H1 (cell line): ENCODE results near the gene RPS6KA2.

Experiments used
- CEBPB ChIP-seq: IDR thresholded peaks from 2 replicates; pipeline ENCODE4 v1.6.1; 2012; ENCODE audit warnings: low read depth, low read length
- CHD2 ChIP-seq: IDR thresholded peaks from 2 replicates; pipeline ENCODE4 v1.6.1; 2012; ENCODE audit warnings: low read length, improper control_type of control experiment
- CREB1 ChIP-seq: IDR thresholded peaks from 2 replicates; pipeline ENCODE4 v1.6.1; 2012; ENCODE audit warnings: inconsistent platforms
- CTCF ChIP-seq, 3 experiments: IDR thresholded peaks; 1 replicate in 2 of 3; 2 replicates in 1 of 3; pipeline versions ENCODE4 v1.5.1 to v1.6.1; 2011; ENCODE audit warnings: low read length in 3 of 3, mild to moderate bottlenecking in 3 of 3, inconsistent platforms in 2 of 3, low read depth in 1 of 3, moderate library complexity in 1 of 3; ENCODE audit not compliant: insufficient read depth in 1 of 3; ENCODE audit errors: control extremely low read depth in 1 of 3
- EGR1 ChIP-seq: IDR thresholded peaks from 2 replicates; pipeline ENCODE4 v1.6.1; 2011; ENCODE audit warnings: low read depth, low read length, borderline replicate concordance
- EZH2 ChIP-seq: fragments of 200-600 bp; sonication (generic); IDR thresholded peaks from 2 replicates; pipeline ENCODE4 v1.7.1; 2012; ENCODE audit warnings: low read depth, mild to moderate bottlenecking, moderate library complexity, low read length, inconsistent platforms; ENCODE audit not compliant: severe bottlenecking
- GTF2F1 ChIP-seq: IDR thresholded peaks from 2 replicates; pipeline ENCODE4 v1.6.1; 2012; ENCODE audit warnings: low read depth, low read length, improper control_type of control experiment, borderline replicate concordance
- HDAC6 ChIP-seq: IDR thresholded peaks from one replicate; pipeline ENCODE4 v1.7.1; 2012; ENCODE audit warnings: low read depth, mild to moderate bottlenecking, inconsistent platforms, low read length, moderate library complexity
- MAFK ChIP-seq: IDR thresholded peaks from 2 replicates; pipeline ENCODE4 v1.6.1; 2012; ENCODE audit warnings: low read depth, mild to moderate bottlenecking, improper control_type of control experiment, low read length
- POLR2A ChIP-seq, 2 experiments: IDR thresholded peaks; 1 replicate in 1 of 2; 2 replicates in 1 of 2; pipeline ENCODE4 v1.6.1; 2011; ENCODE audit warnings: low read depth in 2 of 2, low read length in 2 of 2, mild to moderate bottlenecking in 2 of 2; ENCODE audit errors: control extremely low read depth in 1 of 2
- POLR2AphosphoS5 ChIP-seq: IDR thresholded peaks from 2 replicates; pipeline ENCODE4 v1.6.1; 2011; ENCODE audit warnings: low read depth, low read length
- TAF1 ChIP-seq: IDR thresholded peaks from 2 replicates; pipeline ENCODE4 v1.6.1; 2011; ENCODE audit warnings: mild to moderate bottlenecking, low read depth, low read length
- YY1 ChIP-seq: IDR thresholded peaks from 2 replicates; pipeline ENCODE4 v1.6.1; 2011; ENCODE audit warnings: low read depth, mild to moderate bottlenecking, low read length
- TF ChIP-seq, protein P1 (sequence below): IDR thresholded peaks from 2 replicates; pipeline ENCODE4 v1.6.1; 2011; ENCODE audit warnings: low read depth, mild to moderate bottlenecking, low read length; ENCODE audit not compliant: insufficient read depth

GRCh38 chr6:166562726-166563125, 64.3 kb downstream of the RPS6KA2 start:
- TF ChIP-seq, protein P1, sequence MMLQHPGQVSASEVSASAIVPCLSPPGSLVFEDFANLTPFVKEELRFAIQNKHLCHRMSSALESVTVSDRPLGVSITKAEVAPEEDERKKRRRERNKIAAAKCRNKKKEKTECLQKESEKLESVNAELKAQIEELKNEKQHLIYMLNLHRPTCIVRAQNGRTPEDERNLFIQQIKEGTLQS, result no peak
- TF ChIP-seq HDAC6 (no peak), CTCF (IDR thresholded peaks at IDR 0.05; ENCODE audit: control extremely low read depth in 1 of 3, insufficient read depth in 1 of 3, low read depth in 1 of 3, low read length in 3 of 3) (no peak), YY1 (no peak), MAFK (no peak), EZH2 (no peak), POLR2A (IDR thresholded peaks at IDR 0.05; ENCODE audit: control extremely low read depth in 1 of 2, low read depth in 2 of 2, low read length in 2 of 2) (no peak), EGR1 (no peak), POLR2AphosphoS5 (no peak), CREB1 (no peak), TAF1 (no peak), CEBPB (no peak), GTF2F1 (no peak), CHD2 (no peak)
